Caki2 (cell line): ENCODE results near the gene PRR7. TPM values are rescaled to one million over a fixed set of nuclear protein-coding genes. Genes with fewer than 3 reads are reported as not detected.
"Not testable (repeated sequence)": the region's sequence is repeated elsewhere in the genome, so short reads cannot be mapped to it uniquely, and the experiment has no call there.

ENCODE experiments used
- DNase-seq: peaks from one replicate; pipeline ENCODE4 v3.0.0-alpha.2; 2015; ENCODE audit warnings: low read depth
- in situ Hi-C: cut with HindIII; loops from 2 replicates; pipeline ENCODE4 v1.10.0; 2016; ENCODE audit warnings: low sequenced_read_pairs, low pct_unique_long_range_greater_than_20kb, mixed read lengths
- total RNA-seq: library from RNA; depleted of rRNA; stranded (reverse); fragments of >200 nt; shearing (Covaris generic); gene quantifications from 2 replicates; pipeline ENCODE4 v1.2.3, GENCODE V29; 2014; ENCODE audit warnings: low replicate concordance

The PRR7 gene
- total RNA-seq, 1 experiment from 2014 or later, result 50.5 TPM

DNA sequence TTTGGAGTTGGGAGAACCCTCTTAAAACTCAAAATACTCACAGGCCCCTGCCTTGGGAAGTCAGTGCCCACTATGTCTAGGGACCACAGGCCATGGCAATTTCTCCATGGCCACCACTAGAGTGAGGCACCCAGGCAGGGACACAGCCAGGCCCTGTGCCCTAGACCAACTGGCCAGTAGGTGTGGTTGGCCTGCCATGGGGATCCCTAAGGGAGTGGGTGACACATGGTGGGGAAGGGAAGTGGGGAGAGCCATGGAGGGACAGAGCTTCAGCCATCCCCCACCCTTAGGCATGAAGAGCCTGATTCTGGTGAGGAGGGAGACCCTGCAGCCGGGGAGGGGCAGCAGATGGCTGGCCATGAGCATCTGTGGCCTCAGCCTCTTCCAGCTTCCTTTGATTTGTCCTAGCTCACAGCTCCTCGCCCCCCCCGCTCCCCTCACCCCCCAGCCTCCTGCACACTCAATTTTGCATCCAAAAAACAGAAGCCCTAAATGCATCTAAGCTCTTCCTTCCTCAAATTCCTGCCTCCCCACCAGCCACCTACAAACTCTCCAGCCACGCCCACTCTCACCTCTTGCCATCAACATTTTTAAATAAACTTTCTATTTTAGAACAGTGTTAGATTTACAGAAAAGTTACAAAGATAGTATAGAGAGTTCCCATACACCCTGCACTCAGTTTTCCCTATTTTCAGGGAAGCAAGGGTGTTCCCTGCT lies 28.4 kb downstream of the PRR7 start:
- DNase-seq, result no peak
- in situ Hi-C loops, result no loop called here

DNA sequence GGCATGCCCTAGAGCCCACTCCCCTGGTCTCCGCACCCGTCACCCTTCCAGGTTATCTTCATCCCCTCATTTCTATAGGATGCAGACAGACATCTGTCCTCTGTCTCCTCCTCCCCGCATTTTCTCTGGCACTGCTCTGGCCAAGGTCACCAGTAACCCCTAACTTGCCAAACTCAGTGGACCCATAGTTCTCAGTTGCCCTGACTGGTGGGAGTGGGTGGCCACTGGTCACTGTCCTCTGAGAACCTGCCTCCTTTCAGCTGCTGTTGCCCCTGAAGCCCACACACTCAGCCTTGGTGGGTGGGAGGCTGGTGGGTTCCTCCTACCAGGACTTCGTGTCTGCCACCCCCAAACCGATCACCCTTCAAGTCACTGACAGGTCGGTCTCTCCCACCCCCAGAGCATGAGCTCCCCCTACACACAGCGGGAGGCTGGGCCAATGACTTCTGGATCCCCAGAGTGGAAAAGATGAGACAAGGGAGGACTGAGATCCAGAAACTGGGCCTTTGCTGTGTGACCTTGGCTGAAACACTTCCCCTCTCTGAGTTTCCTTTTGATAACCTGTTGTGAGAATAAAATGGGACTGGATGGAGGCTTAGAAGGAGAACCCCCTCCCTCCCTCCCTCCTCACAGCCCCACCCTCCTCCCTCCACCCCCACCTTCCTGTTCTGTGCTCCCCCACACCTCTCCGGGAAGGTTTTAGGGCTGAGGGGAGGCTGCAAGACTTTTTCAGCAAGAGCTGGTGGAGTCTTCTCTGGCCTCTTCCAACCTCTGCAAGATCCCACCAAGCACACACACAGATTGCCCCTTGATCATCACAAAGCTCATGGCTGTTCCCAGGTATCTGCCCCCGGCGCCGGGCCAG lies 29.2 kb downstream of the PRR7 start:
- in situ Hi-C loops, result no loop called here

GRCh38 chr5:177476531-177477233 lies 30.1 kb downstream of the PRR7 start:
- DNase-seq, result no peak
- in situ Hi-C loops, result no loop called here

More for the DNA sequence above, 29.2 kb downstream of the PRR7 start:
- no peak for DNase-seq

DNA sequence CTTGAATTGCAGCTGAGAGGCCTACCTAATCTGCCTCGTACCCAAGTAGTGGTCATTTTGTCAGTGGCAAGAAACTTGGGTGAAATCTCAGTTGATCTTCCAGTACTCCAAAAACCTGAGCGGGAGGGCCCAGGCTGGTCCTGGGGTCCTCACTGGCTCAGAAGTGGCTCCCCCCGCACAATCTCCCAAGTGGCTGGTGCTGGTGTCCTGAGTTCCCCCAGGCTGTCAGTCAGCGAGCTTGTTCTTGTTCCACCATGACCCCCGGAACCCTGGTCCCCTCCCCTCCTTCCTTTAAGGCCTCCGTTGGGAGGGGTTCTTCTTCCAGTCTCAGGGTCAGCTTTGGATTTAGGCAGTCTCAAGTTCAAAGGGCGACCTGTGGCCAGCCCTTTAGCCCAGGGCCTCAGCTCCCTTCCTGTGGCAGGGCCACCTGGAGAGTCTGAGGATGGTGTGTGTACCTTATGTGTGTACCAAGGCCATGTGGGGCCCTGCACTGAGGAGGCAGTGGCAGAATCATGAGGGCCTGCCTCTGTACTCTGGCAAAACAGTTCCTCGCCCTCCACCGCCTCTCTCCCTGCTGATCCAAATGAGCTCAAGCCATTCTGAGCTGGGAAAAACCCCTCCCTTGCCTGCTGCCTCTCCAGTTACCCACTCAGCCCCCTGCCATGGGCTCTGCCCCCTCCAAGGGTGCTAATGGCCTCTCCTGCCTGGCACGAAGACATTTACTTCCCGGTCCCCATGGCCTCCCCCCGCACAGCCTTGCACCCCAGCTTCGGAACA lies 31.3 kb downstream of the PRR7 start:
- in situ Hi-C loops, result no loop called here
- DNase-seq, result no peak

GRCh38 chr5:177478711-177479646 lies 32.4 kb downstream of the PRR7 start:
- DNase-seq, result no peak
- in situ Hi-C loops, result no loop called here

DNA sequence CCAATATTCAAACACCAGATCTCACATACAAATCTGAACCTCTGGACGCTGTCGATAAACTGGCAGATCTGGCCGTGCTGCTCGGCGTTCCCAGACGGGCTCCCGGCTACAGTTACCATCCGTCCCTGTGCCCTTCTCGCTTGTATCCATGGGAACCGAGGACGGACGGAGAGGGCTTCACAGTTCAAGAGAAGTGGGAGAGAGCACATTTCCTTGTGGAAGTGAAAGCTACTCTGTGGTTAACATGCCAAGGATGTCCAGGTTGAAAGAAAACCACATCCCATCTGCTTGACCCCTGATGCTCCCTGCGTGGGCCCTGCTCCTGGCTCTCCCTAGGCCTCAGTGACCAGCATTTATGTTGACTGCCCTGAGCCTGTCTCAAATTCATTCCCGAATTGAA lies 33.2 kb downstream of the PRR7 start:
- DNase-seq, result no peak
- in situ Hi-C loops, result no loop called here

GRCh38 chr5:177482359-177482795 lies 35.8 kb downstream of the PRR7 start:
- DNase-seq, result no peak
- in situ Hi-C loops, result no loop called here

DNA sequence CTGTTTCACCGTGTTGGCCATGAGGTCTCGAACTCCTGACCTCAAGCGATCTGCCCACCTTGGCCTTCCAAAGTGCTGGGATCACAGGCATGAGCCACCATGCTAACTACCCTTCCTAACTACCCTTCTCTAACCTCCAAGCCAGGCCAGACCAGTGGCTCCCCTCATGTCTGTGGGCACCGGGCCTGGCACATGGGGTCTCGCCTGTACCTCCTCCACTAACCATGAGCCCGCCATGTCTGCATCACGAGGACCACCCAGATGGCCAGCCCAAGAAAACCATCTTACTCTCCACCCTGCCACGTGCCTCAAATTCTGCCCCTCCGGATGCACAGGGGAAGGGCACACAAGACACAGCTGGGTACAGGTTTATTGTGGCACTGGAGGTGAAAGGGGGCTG lies 36.4 kb downstream of the PRR7 start:
- DNase-seq, result no peak
- in situ Hi-C loops, result no loop called here

- no peak for DNase-seq
- in situ Hi-C loops, result no loop called here
These were observed 37.6 kb downstream of the PRR7 start for GRCh38 chr5:177483994-177484901.

DNA sequence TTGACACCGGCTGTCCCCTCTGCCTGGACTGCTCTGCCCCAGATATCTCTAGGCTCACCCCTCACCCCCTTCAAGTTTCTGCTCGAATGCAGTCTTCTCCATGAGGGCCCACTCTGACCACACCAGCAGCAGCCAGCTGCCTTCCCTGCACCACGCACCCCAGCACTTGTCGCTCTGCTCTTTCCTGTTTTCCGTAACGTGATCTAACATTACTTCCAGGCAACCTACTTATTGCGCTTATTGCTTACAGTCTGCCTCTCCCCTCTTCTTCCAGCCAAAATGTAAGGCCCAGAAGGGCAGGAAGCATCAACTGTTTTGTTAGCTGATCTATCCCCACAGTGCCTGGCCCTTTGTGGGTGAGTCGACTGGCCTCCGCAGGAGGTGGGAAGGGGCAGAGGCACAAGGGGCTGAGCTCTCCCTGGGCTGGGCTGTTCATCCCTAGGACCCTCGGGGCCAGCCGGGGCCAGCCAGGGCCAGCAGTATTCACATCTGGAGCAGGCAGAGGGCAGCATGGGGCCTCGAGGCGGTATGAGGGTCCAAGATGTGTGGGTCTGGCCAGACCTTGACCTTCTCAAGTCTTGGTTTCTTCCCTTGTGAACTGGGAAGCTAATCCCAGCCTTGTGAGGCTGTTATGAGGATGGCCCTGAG lies 38.4 kb downstream of the PRR7 start:
- in situ Hi-C loops, result no loop called here
- no peak for DNase-seq

GRCh38 chr5:177485753-177486152 lies 39.1 kb downstream of the PRR7 start:
- DNase-seq, in situ Hi-C loops: not testable (repeated sequence)

- in situ Hi-C loops, result no loop called here
- no peak for DNase-seq
These were observed 39.6 kb downstream of the PRR7 start for GRCh38 chr5:177486256-177486655.

DNA sequence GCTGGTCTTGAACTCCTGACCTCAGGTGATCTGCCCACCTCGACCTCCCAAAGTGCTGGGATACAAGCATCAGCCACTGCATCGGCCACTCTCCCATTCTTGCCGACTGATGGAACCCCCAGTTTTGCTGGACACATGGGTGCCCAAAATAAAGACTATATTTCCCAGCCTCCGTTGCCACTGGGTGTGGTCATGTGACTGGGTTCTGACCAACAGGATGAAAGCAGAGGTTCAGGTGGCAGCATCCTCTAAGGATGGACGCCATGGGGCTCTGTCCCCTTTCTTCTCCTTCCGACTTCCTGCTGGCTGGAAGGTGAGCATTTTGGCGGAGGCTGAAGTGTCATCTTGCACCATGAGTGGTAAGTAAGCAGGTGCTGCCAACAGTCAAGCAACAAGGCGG lies 40.5 kb downstream of the PRR7 start:
- DNase-seq, result no peak
- in situ Hi-C loops, result no loop called here

DNA sequence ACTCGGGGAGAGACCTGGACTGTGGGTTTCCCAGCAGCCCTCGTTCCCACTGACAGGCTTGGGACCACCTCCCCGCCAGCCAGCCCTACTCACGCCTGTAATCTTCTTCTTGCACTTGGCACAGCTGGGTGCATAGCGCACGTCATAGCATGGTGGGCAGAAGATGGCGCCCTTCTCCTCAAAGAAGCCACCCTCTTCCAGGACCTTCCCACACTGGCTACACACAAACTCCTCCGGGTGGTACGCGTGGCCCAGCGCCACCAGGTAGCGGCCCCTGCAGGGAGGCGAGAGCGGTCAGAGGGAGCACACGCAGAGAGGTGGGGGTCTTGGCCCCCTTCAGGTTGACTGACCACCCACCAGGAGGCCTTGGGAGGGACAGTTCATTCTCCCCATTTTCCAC lies 41.4 kb downstream of the PRR7 start:
- in situ Hi-C loops, result no loop called here
- DNase-seq, result no peak

- DNase-seq, result no peak
- in situ Hi-C loops, result no loop called here
These were observed 42.6 kb downstream of the PRR7 start for GRCh38 chr5:177489119-177489716.
